ENCODE data around the gene TRAPPC14. TPM values are rescaled to one million over a fixed set of nuclear protein-coding genes. Genes with fewer than 3 reads are reported as not detected.
A peak's percentile ranks its signal among the peaks of the same experiment; 100 is the strongest.

The TRAPPC14 gene
- total and polyA plus RNA-seq, 4 donors: 2.8 to 9.7 (median 5.2) TPM

DNA sequence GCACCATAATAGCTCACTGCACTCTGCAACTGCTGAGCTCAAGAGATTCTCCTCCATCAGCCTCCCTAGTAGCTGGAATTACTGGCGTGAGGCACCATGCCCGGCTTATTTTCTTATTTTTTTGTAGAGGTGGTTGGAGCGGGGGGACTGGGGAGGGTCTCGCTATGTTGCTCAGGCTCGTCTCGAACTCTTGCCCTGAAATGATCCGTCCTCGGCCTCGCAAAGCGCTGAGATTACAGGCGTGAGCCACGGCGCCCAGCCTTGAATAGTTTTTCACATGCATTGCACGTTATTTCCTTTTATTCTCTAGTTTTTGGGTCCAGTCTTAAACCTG, 10.3 kb downstream of the TRAPPC14 start:
- no peak overlapping the region for H3K9ac ChIP-seq (ENCODE audit: low read depth in 1 of 2, low read length in 2 of 2)
- peaks cover 0 to under 1% (median 0%) of the 10 kb centered on the region in 4 donors for H3K36me3 ChIP-seq (ENCODE audit: control insufficient read depth in 4 of 4, insufficient read depth in 3 of 4, low read depth in 1 of 4, low read length in 3 of 4)
- H3K4me1 ChIP-seq (ENCODE audit: control insufficient read depth in 4 of 4, insufficient read depth in 4 of 4, low read length in 3 of 4): peaks cover 4 to 13% (median 9%) of the 10 kb centered on the region in 4 donors
- DNase-seq (ENCODE audit: low spot score): no peak
- peak overlapping the region; percentile 55 to 75 for H3K27ac ChIP-seq (ENCODE audit: low read depth in 1 of 2, low read length in 2 of 2)
- H3K27me3 ChIP-seq (ENCODE audit: control insufficient read depth in 4 of 4, insufficient read depth in 4 of 4, low read length in 3 of 4): no peaks in the 10 kb centered on the region
- 34% methylated on average over 14 of the region's 14 CpGs for WGBS
- no peak for TF ChIP-seq HNF4A (conservative IDR thresholded peaks at IDR 0.05)
- H3K9me3 ChIP-seq (ENCODE audit: control insufficient read depth in 4 of 4, low read length in 3 of 4): no peaks in the 10 kb centered on the region
- peak overlapping the region; percentile 20 to 28 (median 21) for H3K4me3 ChIP-seq (ENCODE audit: low read depth in 1 of 3, low read length in 3 of 3)

DNA sequence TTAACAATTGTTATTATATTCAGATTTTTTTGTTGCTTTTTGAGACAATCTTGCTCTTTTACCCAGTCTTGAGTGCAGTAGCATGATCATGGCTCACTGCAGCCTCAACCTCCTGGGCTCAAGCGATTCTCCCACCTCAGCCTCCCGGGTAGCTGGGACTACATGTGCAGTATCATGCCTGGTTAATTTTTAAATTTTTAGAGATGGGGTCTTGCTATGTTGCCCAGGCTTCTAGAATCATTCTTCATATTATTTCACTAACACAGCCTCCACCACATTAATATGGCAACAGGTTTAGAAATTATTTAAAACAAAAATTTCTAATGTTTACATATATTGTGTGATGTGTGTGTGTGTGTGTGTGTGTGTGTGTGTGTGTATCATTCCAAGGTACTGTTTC, 11.2 kb downstream of the TRAPPC14 start:
- TF ChIP-seq EGR1 (IDR thresholded peaks at IDR 0.05; ENCODE audit: low read depth in 2 of 2) (no peak), HNF4A (conservative IDR thresholded peaks at IDR 0.05) (no peak), RXRA (IDR thresholded peaks at IDR 0.05) (no peak), NR2F2 (IDR thresholded peaks at IDR 0.05) (no peak), TAF1 (conservative IDR thresholded peaks at IDR 0.05) (no peak), JUND (IDR thresholded peaks at IDR 0.05) (no peak), YY1 (IDR thresholded peaks at IDR 0.05) (no peak), FOXA1 (IDR thresholded peaks at IDR 0.05) (no peak), RAD21 (IDR thresholded peaks at IDR 0.05) (no peak), SP1 (IDR thresholded peaks at IDR 0.05) (no peak), FOXA2 (IDR thresholded peaks at IDR 0.05) (no peak)
- TF ChIP-seq, protein P1, sequence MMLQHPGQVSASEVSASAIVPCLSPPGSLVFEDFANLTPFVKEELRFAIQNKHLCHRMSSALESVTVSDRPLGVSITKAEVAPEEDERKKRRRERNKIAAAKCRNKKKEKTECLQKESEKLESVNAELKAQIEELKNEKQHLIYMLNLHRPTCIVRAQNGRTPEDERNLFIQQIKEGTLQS (IDR thresholded peaks at IDR 0.05): no peak
- TF ChIP-seq, protein P2, sequence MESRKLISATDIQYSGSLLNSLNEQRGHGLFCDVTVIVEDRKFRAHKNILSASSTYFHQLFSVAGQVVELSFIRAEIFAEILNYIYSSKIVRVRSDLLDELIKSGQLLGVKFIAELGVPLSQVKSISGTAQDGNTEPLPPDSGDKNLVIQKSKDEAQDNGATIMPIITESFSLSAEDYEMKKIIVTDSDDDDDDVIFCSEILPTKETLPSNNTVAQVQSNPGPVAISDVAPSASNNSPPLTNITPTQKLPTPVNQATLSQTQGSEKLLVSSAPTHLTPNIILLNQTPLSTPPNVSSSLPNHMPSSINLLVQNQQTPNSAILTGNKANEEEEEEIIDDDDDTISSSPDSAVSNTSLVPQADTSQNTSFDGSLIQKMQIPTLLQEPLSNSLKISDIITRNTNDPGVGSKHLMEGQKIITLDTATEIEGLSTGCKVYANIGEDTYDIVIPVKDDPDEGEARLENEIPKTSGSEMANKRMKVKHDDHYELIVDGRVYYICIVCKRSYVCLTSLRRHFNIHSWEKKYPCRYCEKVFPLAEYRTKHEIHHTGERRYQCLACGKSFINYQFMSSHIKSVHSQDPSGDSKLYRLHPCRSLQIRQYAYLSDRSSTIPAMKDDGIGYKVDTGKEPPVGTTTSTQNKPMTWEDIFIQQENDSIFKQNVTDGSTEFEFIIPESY (IDR thresholded peaks at IDR 0.05): no peak
- TF ChIP-seq, protein P3, sequence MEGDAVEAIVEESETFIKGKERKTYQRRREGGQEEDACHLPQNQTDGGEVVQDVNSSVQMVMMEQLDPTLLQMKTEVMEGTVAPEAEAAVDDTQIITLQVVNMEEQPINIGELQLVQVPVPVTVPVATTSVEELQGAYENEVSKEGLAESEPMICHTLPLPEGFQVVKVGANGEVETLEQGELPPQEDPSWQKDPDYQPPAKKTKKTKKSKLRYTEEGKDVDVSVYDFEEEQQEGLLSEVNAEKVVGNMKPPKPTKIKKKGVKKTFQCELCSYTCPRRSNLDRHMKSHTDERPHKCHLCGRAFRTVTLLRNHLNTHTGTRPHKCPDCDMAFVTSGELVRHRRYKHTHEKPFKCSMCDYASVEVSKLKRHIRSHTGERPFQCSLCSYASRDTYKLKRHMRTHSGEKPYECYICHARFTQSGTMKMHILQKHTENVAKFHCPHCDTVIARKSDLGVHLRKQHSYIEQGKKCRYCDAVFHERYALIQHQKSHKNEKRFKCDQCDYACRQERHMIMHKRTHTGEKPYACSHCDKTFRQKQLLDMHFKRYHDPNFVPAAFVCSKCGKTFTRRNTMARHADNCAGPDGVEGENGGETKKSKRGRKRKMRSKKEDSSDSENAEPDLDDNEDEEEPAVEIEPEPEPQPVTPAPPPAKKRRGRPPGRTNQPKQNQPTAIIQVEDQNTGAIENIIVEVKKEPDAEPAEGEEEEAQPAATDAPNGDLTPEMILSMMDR (IDR thresholded peaks at IDR 0.05; ENCODE audit: low read depth, low read length, missing input control): no peak
- TF ChIP-seq, protein P4, sequence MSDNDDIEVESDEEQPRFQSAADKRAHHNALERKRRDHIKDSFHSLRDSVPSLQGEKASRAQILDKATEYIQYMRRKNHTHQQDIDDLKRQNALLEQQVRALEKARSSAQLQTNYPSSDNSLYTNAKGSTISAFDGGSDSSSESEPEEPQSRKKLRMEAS (IDR thresholded peaks at IDR 0.05): no peak
- TF ChIP-seq, protein P5, sequence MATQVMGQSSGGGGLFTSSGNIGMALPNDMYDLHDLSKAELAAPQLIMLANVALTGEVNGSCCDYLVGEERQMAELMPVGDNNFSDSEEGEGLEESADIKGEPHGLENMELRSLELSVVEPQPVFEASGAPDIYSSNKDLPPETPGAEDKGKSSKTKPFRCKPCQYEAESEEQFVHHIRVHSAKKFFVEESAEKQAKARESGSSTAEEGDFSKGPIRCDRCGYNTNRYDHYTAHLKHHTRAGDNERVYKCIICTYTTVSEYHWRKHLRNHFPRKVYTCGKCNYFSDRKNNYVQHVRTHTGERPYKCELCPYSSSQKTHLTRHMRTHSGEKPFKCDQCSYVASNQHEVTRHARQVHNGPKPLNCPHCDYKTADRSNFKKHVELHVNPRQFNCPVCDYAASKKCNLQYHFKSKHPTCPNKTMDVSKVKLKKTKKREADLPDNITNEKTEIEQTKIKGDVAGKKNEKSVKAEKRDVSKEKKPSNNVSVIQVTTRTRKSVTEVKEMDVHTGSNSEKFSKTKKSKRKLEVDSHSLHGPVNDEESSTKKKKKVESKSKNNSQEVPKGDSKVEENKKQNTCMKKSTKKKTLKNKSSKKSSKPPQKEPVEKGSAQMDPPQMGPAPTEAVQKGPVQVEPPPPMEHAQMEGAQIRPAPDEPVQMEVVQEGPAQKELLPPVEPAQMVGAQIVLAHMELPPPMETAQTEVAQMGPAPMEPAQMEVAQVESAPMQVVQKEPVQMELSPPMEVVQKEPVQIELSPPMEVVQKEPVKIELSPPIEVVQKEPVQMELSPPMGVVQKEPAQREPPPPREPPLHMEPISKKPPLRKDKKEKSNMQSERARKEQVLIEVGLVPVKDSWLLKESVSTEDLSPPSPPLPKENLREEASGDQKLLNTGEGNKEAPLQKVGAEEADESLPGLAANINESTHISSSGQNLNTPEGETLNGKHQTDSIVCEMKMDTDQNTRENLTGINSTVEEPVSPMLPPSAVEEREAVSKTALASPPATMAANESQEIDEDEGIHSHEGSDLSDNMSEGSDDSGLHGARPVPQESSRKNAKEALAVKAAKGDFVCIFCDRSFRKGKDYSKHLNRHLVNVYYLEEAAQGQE (IDR thresholded peaks at IDR 0.05): no peak
- Histone ChIP-seq H3K4me3 (ENCODE audit: low read depth in 1 of 3, low read length in 3 of 3) (no peak overlapping the region), H3K27me3 (ENCODE audit: control insufficient read depth in 4 of 4, insufficient read depth in 4 of 4, low read length in 3 of 4) (no peaks in the 10 kb centered on the region), H3K36me3 (ENCODE audit: control insufficient read depth in 4 of 4, insufficient read depth in 3 of 4, low read depth in 1 of 4, low read length in 3 of 4) (no peaks in the 10 kb centered on the region), H3K9ac (ENCODE audit: low read depth in 1 of 2, low read length in 2 of 2) (no peak overlapping the region), H3K4me1 (ENCODE audit: control insufficient read depth in 4 of 4, insufficient read depth in 4 of 4, low read length in 3 of 4) (peaks cover 4 to 13% (median 9%) of the 10 kb centered on the region in 4 donors), H3K27ac (ENCODE audit: low read depth in 1 of 2, low read length in 2 of 2) (no peak overlapping the region), H3K9me3 (ENCODE audit: control insufficient read depth in 4 of 4, low read length in 3 of 4) (no peaks in the 10 kb centered on the region)
- WGBS: 94% methylated on average over 2 of the region's 2 CpGs
- no peak for DNase-seq (ENCODE audit: low spot score)

Data from liver (tissue), 9 donors.